NCI-H345 treated with DMSO at 0.1 percent for 48 hours (cell line): ENCODE results near the gene SORCS2.

Source experiments
- DNase-seq: peaks from one replicate; lab custom pipeline; 2025; ENCODE audit not compliant: unreplicated experiment; lab: John Stamatoyannopoulos, UW

Gene SORCS2

DNA sequence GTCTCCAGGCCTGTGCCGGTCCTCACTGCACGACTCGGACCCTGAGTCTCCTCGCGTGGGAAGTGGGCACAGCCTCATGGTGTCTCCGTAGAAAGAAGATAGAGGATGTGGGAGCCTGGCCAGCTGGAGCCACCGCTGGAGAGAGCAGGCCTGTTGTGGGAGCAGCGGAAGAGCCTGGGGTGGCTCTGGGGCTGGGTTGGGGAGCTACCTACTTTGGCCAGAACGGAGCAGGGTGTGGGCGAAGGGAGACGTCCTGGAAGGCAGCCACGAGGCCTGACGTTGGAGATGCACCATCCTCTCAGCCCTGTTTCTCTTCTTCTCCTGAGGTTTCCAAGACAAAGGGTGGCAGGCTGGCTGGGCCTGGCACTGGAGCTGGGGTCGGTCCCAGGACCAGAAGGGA is 93.8 kb downstream of the SORCS2 start:
- no peak for DNase-seq

DNA sequence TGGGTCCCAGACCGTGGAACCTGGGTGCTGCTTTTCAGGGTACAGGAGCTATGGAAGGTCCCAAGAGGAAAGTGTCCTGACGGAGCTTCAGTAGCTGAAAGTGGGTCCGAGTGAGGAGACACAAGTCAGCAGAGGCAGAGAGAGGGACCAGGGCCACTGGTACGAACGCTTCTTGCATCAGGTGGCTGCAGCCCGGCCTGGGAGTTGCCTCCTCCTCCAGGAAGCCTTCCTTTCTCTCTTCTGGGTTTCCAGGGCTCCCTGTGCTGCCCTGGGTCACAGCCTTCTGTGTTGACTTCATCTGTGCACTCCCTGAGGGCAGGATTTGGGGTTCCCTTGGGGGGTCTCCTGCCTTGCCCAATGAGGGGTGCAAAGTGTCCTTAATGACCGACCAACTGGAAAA is 94.5 kb downstream of the SORCS2 start:
- DNase-seq = no peak

DNA sequence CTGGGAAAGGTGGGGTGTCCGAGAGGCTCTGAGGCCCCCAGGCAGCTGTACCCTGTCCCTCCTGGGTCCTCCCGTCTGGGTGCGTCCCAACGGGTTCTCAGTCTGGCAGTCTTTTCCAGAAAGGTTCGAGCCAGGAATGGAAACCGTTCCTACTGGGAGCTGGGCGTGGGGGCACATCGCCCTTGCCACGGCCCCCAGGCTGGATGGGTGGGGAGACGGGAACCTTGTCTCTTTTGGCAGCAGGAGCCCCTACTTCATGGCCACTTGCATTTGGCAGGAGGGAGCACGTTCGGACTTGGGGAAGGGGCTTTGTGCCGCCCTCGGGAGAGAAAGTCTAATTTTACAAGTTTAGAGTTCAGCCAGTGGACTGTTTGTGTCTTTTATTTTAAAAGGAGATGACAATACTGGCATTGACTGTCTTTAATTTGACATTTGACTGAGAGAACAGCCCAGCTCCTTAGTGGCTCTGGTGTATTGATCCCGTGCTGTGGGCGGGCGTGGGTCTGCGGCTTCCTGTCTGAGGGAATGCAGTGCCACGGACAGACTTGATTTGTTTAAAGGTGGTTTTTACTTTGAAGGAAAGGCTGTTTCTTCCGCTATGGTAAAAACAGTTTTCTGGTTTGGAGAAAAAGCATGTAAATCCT is 95.1 kb downstream of the SORCS2 start:
- no peak for DNase-seq

DNA sequence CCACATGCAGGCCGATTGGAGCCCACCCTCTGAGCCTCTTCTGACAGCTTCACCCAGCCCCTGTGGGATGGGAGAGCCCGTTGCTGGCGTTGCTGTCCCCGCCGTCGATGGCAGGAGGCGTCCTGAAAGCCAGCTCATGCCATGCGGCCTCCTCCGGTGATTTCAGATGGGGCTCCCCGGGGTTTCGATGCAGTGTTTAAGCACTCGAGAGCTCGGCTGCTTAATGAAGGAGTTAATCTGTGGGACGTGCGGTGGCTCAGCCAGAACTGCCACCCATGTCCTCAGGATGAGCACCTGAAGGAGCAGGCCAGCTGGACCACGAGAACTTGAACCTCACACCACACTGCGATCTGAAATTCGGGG is 95.6 kb downstream of the SORCS2 start:
- no peak for DNase-seq

DNA sequence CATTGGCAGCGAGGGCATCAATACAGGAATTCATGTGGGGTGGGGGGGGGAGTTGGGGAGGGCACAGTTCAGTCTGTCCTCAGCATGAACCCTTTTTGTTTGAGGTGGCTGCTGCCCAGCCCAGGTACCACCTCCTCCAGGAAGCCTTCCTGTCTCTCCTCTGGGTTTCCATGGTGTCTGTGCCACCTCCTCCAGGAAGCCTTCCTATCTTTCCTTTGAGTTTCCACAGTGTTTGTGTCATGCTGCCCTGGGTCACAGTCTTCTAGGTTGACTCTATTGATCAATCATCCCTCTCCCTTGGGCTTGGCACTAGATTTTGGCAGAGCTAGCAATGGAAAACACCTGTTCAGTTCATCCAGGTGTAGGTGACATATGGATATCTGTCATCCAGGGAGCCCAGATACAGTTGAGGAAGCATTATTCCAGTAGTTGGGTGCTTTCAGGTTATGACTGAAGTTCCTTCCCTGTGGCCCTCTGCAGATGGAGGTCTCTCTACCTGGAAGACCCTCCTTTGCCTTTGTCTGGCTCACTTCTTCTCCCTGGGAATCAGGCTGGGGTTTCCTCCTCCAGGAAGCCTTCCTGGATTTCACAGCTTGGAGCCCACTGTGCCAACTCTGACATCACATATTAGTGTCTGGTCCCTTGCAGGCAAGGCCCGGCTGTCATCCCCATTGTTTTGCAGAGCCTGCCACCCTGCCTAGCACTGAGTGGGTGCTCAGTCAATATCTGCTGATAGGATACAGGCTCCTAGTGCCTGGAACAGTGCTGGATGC is 96.6 kb downstream of the SORCS2 start:
- DNase-seq = no peak

DNA sequence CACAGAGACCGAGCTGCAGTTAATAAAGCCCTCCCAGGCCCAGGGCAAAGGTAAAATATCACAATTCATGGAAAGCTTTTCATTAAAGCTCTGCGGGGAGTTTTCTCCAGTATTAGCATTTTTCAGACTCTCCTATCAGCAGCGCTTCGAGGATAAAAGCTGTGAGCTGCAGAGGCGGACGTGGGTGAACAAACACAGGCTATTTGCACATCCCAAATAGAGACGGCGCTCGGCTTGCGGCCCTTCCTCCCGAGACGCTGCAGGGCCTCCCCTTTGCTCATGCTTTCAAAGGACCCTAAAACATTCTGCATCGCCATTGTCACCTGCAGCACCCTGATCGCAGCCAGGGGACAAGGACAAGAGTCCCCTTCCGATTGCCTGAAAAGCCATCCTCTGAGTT is 97.3 kb downstream of the SORCS2 start:
- no peak for DNase-seq

DNA sequence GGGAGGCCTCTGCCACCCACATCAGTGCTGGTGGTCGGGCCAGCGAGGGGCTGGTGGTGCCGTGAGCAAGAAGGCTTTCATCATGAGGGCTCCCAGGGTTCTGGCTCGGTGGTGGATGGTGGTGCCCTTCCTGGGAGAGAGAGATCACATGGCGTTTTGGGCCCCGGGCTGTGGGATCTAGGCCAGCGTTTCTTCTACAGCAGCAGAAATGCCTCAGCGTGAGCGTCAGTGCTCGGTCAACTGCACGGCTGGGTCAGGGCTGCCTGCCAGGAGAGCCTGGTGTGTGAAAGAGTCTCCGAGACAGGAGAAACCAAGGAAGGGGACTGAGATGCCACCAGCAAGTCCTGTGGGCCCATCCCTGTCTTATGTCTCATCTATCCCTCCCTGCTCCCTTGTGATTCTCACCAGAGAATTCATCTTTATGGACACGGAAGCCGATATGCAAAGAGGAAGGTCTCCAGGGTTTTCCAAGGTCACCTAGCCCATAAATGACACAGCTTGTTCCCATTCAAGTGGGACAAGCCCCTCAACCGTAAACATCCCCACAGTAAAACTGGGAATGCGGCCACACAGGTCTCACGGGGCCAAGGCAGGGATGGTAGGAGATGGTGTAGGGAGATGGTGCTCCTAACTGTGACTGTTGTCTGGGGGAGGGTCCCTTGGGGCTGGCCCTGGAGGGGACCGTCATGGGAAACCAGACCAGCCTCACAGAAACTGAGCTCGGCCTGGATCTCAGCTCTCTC is 99.2 kb downstream of the SORCS2 start:
- no peak for DNase-seq

DNA sequence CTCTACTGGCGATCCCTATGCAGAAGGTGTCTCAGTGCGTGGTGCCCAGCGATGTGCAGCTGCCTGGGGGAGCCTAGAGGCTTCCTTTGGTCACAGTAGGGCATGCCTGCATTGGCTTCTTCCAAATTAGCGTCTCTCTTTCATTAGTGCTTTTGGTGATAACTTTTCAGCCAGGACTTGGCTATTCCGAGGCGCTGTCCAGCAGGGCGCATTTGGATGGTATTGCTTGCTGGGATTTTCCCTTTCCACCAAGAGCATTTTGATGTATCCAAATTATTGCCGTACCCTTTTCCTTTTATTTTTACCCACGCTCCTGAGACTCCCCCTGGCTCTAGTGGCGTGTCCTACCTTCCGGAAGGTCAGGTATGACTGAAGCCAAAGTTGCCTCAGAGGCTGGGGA is 101.4 kb downstream of the SORCS2 start:
- DNase-seq = no peak

DNA sequence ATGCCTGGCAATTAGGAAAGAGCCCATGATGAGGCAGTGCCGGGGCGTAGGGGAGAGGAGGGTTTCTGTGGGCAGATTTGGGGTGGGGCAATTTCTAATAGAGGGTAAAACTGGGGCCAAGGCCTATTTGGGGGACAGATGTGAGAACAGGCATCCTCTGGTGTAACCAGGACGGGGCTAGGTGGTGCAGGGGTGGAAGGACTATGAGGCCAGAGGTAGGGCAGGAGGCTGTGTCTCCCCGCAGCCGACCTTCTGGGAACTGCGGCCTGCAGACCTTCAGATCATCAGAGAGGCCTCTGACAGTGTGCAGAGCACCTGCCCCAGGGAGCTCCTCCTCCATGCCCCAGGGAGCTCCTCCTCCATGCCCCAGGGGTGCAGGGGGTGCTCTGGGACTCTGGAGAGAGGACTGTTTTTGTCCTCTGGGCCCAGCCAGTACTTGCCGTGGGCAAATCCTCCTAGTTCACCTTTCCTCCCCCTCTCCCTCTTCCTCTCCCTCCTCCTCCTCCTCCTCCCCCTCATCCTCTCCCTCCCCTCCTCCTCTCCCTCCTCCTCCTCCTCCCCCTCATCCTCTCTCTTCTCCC is 101.9 kb downstream of the SORCS2 start:
- no peak for DNase-seq

DNA sequence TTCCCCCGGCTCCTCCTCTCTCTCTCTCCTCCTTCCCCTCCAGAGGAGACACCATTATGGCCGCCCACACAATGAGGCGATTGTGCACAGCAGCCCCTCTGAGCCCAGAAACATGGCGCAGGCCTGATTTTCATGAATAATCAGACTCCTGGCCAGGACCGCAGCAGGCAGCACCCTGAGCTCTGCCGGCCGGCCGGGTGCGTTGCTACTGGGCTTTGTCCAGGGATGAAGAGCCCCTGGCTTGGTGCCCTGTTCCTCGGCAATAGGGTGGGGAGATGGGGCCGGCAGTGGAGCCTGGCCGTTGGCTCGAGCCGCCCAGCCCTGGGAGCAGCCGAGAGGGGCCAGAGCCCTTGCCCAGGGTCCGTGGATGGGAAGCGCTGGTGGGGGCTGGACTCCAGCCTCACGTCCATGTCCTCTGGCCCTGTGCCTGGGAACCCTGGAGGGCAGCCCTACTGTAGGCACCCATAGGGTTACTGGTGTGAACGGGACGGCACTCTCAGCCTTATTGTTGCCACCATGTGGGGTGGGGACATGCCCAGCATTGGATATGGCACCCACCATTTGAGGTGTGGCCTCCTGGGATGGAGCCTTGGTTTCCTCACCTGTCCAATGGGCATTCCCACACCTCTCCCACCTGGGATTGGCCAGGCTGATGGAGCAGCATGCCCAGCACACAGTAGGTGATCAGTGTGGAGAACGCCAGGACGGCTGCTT is 103.0 kb downstream of the SORCS2 start:
- no peak for DNase-seq

DNA sequence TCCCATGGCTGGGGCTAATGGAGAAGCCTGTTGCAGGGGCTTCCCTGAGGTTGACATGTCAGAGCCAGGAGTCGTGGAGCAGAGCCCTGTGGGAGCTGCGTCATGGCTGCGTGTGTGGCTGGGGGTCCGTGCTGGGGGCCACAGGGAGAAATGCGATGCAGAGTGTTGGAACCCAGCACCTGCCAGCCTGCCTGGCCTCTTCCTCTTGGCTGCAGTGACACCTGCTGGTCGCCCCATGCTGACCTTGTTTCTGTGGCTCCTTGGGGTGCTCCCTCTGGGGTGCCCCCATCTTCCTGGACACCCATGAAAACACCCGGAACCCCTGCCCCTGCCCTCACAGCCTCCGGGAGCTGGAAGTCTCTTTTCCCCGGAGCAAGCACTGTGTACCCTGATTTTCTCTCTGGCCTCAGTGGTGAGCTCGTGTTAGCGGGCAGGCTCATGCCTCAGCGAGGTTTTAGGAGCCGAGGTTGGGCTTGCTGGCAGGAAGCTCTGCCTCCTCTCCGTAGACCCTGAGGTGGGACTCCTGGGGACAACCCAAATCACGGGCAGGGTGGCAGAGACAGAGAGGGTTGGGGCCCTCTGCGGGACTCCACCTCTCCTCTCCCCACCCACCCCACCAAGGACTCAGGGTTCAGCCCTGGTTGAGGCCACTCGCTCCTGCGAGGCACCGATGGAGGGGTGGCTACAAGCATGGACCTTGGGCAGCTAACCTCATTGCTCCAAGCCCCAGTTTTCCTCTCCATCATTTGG is 103.7 kb downstream of the SORCS2 start:
- no peak for DNase-seq

DNA sequence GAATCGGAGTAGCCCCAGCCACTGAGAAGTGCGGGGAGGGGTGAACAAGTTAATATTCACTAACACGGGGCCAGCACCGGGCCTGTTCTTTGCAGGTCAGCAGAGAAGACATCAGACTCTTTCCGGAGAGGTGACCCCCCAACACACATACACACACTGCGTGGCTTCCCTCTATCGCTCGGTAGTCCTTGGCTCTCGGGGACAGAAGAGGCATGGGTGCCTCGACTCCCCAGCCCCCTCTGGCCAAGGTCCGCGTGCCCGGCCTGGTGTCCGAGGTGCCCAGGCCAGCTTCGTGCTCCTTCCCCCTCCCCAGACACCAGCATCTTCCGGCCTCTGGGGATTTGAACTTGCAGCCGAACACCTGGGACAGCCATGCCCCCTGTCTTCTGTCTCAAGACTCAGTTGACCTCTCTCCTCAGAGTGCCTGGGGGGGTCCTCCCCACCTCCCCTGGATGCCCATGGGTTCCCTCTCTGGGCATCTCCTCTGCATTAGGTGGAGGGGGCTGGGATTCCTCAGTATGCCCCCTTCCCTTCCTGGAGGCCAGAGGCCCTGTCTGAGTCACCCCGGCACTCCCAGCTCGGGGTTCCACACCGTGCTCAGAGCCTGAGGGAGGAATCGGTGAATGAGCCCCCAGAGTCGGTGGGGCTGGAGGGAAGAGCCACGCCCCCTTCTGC is 104.5 kb downstream of the SORCS2 start:
- no peak for DNase-seq

DNA sequence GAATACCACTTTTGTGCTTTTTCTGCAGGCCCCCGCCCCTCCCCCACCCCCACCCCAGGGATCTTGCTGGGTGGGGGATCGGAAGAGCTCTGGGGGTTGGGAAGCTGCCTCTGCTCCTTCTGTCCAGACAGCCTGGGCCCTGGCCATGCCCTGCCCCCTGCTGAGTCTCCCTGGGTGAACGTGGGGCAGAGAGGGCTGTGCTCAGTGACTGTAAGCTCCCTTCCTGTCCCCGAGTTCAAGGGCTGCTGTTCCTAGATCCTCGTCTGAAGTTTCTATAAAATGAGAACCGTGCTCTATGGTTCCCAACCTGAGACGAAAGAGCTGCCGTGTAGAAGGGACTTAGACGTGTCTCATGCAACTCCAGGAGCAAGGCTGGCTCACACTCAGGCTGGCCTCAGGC is 105.0 kb downstream of the SORCS2 start:
- DNase-seq = no peak

DNA sequence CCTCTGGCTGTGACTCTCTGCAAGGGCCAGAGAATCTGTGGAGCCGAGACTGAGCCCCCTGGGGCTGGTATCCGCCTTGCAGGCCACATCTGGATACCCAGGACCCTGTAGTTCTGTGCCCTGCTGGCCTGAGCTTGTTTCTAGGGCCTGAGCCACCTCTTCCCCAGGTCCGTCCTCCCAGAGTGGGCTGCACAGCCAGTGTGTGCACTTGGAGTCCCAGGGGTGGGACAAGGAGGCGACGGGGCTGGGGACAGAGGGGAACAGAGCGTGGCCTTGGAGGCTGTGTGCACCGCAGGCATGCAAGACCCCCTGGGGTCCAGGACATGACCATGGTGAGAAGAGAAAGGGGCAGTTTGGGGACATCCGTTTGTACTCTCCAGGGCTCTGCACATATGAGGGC is 105.5 kb downstream of the SORCS2 start:
- no peak for DNase-seq

DNA sequence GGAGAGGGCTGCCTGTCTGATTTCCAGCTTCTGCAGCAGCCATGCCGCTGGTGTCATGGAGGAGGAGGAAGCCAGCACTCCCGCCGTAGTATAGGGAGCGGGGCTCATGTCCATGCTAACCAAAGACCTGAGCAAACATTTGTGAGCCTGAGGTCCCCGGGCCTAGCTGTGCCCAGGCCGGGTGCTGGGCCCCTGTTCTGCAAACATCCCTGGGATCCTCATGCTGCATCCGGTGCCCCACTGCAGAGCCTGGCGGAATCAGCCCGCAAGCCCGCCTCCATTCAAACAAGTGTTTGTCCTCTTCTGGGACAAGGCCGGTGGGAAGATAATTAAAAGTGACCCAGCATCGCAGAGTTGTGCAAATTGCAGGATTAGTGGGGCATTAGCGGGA is 106.3 kb downstream of the SORCS2 start:
- DNase-seq = no peak

DNA sequence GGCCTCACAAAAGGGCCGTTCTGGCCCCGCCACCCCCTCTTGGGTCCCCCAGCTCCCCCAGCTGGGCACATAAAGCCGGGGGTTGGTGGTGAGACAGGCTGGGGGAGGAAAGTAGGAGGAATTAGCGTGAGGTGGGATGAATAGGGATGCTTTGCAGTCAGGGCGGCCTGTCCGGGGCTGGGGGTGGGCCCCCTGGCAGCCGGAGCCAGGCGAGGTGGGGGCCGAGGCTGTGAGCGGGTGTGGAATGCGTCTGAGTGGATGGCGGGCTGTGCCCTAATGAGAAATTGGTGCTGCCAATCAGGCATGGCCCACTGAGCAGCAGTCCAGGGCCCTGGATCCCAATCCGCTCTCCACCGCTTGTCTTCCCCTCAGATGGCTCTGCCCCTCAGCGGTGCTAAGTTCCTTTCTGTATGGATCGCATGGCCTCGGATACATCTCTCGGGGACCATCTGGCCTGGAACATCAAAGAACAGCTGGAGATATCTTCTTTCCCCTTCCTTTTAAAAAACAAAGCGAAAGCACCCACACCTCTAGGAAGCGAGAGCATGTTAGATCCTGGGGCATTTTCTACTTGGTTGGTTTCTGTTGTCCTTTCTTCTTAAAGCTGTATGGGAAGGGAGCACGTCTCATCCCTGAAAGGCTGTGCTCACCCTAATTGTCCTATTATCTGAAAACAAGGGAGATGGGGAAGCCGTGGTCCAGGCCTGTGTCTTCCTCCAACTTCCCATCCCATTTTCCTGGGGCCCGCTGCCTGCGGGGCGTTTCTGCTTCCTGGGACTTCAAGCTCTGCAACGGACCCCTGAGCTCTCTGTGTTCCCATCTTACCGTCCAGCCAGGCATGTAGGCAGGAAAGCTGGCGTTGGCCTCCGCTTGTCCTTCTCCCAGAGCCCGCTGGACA is 106.9 kb downstream of the SORCS2 start:
- no peak for DNase-seq

DNA sequence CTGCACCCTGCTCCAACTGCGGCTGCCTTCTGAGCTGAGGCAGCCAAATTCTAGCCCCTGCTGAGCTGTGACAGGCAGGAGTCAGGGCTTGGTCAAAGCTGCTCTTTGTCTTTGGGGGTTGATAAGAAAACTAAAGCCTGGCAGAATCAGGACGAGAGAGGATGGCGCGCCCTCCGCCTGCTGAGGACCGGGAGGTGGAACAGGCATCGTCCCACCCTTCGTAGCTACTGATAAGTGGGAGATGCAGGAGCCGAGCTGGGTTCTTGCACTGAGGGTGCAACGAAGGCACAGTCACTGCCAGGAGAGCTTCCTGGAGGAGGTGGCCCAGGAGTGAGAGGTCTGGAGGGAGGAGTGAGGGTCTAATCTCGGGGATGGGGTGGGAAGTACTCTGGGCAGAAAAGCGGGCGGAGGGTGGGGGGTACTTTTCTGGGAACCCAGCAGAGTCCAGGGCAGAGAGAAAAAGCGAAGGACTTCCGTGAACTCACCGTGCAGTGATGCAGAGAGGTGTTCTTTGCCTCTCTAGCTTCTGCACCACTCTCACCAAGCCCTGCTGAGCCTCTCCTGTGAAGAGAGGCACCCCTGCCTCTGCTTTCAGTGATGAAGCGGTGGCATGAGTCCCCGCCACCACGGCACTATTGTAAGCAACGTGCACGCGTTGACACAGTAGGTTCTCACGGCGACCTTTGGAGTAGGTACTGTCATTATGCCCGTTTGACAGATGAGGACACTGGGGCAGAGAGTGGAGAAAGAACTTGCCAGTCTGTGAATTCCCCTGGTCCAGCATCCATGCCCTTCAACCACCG is 107.8 kb downstream of the SORCS2 start:
- no peak for DNase-seq

DNA sequence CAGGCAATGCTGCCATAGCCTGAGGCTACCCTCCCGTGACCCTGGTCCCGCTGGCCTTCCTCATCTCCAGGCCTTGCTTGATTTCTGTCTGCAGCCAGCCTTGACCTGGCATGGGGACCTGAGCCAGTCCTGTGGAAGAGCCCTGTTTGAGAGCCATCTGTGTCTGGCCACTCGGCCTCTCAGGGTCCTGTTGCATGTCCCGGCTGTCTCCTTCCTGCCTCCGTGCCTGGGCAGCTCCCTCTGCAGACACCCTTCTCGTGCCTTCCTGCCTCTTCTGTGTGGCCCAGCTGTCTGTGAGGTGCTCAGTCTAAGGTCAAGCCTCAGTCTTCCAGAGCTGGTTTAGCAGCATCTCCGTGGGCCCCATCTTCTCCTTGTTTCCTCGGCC is 108.4 kb downstream of the SORCS2 start:
- DNase-seq = no peak
